ENCODE measurements around the gene PMEPA1.

The PMEPA1 gene

GRCh38 chr20:57746832-57747404 lies 37.1 kb upstream of the PMEPA1 start:
- H3K27ac ChIP-seq = no peak overlapping the region
- TF ChIP-seq CTCF (conservative IDR thresholded peaks at IDR 0.05) = no peak
- TF ChIP-seq ZFX (IDR thresholded peaks at IDR 0.05) = no peak

GRCh38 chr20:57746201-57746600 lies 36.4 kb upstream of the PMEPA1 start:
- no peak overlapping the region for H3K27ac ChIP-seq
- TF ChIP-seq ZFX (IDR thresholded peaks at IDR 0.05) (no peak), CTCF (conservative IDR thresholded peaks at IDR 0.05) (no peak)

- TF ChIP-seq ZFX (IDR thresholded peaks at IDR 0.05) (no peak), CTCF (conservative IDR thresholded peaks at IDR 0.05) (no peak)
- H3K27ac ChIP-seq = no peak overlapping the region
These were observed 34.4 kb upstream of the PMEPA1 start for GRCh38 chr20:57744206-57744605.

- TF ChIP-seq ZFX (IDR thresholded peaks at IDR 0.05) = no peak
- no peak for TF ChIP-seq CTCF (conservative IDR thresholded peaks at IDR 0.05)
- no peak overlapping the region for H3K27ac ChIP-seq
These were observed 33.8 kb upstream of the PMEPA1 start for GRCh38 chr20:57743450-57744095.

GRCh38 chr20:57742507-57743181 lies 32.8 kb upstream of the PMEPA1 start:
- no peak overlapping the region for H3K27ac ChIP-seq
- TF ChIP-seq CTCF (conservative IDR thresholded peaks at IDR 0.05) (no peak), ZFX (IDR thresholded peaks at IDR 0.05) (no peak)

- H3K27ac ChIP-seq = peak overlapping the region; percentile 62
- TF ChIP-seq ZFX (IDR thresholded peaks at IDR 0.05) = no peak
- no peak for TF ChIP-seq CTCF (conservative IDR thresholded peaks at IDR 0.05)
These were observed 28.7 kb upstream of the PMEPA1 start for GRCh38 chr20:57738484-57738883.

GRCh38 chr20:57738053-57738452 lies 28.2 kb upstream of the PMEPA1 start:
- TF ChIP-seq CTCF (conservative IDR thresholded peaks at IDR 0.05) = no peak
- TF ChIP-seq ZFX (IDR thresholded peaks at IDR 0.05) = no peak
- H3K27ac ChIP-seq = peak overlapping the region; percentile 62
